WI38 (cell line): ENCODE data around the gene LRRC27.
"Not testable (repeated sequence)": the region's sequence is repeated elsewhere in the genome, so short reads cannot be mapped to it uniquely, and the experiment has no call there.

Source experiments
- H3K4me3 ChIP-seq: 2 replicates; pipeline ENCODE4 v1.5.1; 2011; ENCODE audit warnings: low read depth, mild to moderate bottlenecking, control low read depth, low read length
- TF ChIP-seq, protein P1 (sequence below): IDR thresholded peaks from 2 replicates; pipeline ENCODE4 v1.5.1; 2012; ENCODE audit warnings: low read depth, mild to moderate bottlenecking, control low read depth, low read length

LRRC27 gene

GRCh38 chr10:132374612-132375011 is 42.6 kb downstream of the LRRC27 start:
- H3K4me3 ChIP-seq = no peak overlapping the region
- TF ChIP-seq, protein P1, sequence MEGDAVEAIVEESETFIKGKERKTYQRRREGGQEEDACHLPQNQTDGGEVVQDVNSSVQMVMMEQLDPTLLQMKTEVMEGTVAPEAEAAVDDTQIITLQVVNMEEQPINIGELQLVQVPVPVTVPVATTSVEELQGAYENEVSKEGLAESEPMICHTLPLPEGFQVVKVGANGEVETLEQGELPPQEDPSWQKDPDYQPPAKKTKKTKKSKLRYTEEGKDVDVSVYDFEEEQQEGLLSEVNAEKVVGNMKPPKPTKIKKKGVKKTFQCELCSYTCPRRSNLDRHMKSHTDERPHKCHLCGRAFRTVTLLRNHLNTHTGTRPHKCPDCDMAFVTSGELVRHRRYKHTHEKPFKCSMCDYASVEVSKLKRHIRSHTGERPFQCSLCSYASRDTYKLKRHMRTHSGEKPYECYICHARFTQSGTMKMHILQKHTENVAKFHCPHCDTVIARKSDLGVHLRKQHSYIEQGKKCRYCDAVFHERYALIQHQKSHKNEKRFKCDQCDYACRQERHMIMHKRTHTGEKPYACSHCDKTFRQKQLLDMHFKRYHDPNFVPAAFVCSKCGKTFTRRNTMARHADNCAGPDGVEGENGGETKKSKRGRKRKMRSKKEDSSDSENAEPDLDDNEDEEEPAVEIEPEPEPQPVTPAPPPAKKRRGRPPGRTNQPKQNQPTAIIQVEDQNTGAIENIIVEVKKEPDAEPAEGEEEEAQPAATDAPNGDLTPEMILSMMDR = no peak

GRCh38 chr10:132375116-132375794 is 43.3 kb downstream of the LRRC27 start:
- TF ChIP-seq, protein P1 = no peak
- H3K4me3 ChIP-seq = no peak overlapping the region

GRCh38 chr10:132375795-132376297 is 43.9 kb downstream of the LRRC27 start:
- TF ChIP-seq, protein P1 = no peak
- no peak overlapping the region for H3K4me3 ChIP-seq

DNA sequence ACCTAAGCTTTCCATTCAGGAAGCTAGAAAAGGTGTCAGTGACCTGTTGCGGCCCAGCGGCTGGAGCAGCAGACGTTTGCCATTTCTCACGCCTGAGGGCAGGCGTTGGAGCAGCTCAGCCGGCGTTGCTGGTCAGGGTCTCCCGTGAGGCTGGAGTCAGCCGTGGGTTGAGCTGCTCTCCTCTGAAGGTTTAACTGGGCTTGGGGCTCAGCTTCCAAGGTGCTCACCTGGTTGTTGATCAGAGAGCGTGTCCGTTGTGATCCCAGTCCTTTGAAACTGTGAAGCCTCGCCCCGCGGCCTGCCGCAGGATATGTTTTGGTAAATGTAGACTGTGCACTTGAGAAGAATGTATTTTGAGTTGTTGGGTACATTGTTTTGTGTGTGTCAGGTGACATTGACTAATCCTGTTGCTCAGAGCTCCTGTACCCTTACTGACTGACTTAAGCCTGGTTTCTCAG is 44.4 kb downstream of the LRRC27 start:
- no peak overlapping the region for H3K4me3 ChIP-seq
- TF ChIP-seq, protein P1 = no peak

- TF ChIP-seq, protein P1 = no peak
Measured at GRCh38 chr10:132377326-132377725, 45.3 kb downstream of the LRRC27 start.

DNA sequence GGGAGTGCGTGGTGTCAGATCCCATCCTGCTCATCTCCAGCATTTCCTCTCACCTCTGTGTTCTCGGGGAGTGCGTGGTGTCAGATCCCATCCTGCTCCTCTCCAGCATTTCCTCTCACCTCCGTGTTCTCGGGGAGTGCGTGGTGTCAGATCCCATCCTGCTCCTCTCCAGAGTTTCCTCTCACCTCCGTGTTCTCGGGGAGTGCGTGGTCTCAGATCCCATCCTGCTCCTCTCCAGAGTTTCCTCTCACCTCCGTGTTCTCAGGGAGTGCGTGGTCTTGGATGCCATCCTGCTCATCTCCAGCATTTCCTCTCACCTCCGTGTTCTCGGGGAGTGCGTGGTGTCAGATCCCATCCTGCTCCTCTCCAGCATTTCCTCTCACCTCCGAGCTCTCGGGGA is 47.0 kb downstream of the LRRC27 start:
- H3K4me3 ChIP-seq = not testable (repeated sequence)

More at GRCh38 chr10:132377326-132377725, 45.3 kb downstream of the LRRC27 start:
- H3K4me3 ChIP-seq = no peak overlapping the region

DNA sequence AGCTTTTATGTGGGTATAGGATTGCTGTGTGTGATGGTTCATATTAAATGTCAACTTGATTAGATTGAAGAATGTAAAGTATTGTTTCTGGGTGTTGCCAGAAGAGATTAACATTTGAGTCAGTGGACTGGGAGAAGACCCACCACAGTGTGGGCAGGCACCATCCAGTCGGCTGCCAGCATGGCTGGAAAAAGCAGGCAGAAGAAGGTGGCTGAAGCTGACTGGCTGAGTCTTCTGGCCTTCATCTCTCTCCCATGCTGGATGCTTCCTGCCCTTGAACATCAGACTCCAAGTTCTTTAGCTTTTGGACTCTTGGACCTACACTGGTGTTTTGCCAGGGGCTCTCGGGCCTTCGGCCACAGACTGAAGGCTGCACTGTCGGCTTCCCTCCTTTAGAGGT is 49.0 kb downstream of the LRRC27 start:
- not testable (repeated sequence) for H3K4me3 ChIP-seq

- TF ChIP-seq, protein P1 = no peak
- H3K4me3 ChIP-seq = no peak overlapping the region
Measured at GRCh38 chr10:132381741-132382140, 49.7 kb downstream of the LRRC27 start.
